Chondrocyte (in vitro differentiated cells): ENCODE results near the gene SLC49A4. TPM values are rescaled to one million over a fixed set of nuclear protein-coding genes. Genes with fewer than 3 reads are reported as not detected.

Experiments used
- DNase-seq: peaks from one replicate; pipeline ENCODE4 v3.0.0; 2021; ENCODE audit warnings: mixed read lengths, low spot score
- H3K27ac Mint-ChIP-seq: one replicate; pipeline ENCODE4 v1.8.0; 2021; ENCODE audit warnings: mild to moderate bottlenecking, moderate library complexity, mixed read lengths; ENCODE audit not compliant: unreplicated experiment
- H3K27me3 Mint-ChIP-seq: 2 replicates; pipeline ENCODE4 v1.8.0; 2021; ENCODE audit warnings: low read depth, mixed read lengths
- H3K36me3 Mint-ChIP-seq: 2 replicates; pipeline ENCODE4 v1.8.0; 2021; ENCODE audit warnings: low read depth, mixed read lengths
- H3K4me1 Mint-ChIP-seq: 2 replicates; pipeline ENCODE4 v1.8.0; 2021; ENCODE audit warnings: low read depth, mild to moderate bottlenecking, mixed read lengths
- H3K4me3 Mint-ChIP-seq: one replicate; pipeline ENCODE4 v1.8.0; 2021; ENCODE audit warnings: mild to moderate bottlenecking, moderate library complexity, mixed read lengths; ENCODE audit not compliant: unreplicated experiment
- H3K9me3 Mint-ChIP-seq: 2 replicates; pipeline ENCODE4 v1.8.0; 2021; ENCODE audit warnings: low read depth, mixed read lengths
- total RNA-seq: library from RNA; stranded (reverse); gene quantifications from 3 replicates; pipeline ENCODE4 v1.2.1, GENCODE V29; 2021
- TF ChIP-seq, protein P1 (sequence below): fragments of 200-600 bp; sonication (generic); IDR thresholded peaks from 2 replicates; pipeline ENCODE4 v1.5.0; 2021; ENCODE audit warnings: antibody characterized with exemption, mild to moderate bottlenecking, moderate library complexity

Gene SLC49A4
- total RNA-seq, 1 donor from 2014 or later = 15.1 TPM

DNA sequence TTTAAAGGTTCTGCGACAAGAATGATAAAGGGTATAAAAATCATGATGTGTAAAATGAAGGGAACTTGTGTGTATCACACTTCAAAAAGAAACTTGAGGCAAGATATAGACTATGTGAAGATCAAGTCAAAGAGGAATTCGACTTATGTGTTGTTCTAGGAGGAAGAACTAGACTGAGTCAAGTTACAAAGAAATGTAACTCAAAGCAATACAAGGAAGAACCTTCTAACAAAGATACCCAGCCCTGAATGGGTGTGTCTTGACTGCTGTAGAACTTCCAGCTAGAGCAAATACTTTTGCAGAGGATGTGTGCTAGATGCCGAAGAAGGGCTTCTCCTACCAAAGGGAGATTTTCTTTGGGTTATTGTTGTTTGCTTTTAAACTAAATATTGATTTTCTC, 2.4 kb downstream of the SLC49A4 start:
- no peak overlapping the region for H3K4me3 Mint-ChIP-seq
- DNase-seq = no peak

DNA sequence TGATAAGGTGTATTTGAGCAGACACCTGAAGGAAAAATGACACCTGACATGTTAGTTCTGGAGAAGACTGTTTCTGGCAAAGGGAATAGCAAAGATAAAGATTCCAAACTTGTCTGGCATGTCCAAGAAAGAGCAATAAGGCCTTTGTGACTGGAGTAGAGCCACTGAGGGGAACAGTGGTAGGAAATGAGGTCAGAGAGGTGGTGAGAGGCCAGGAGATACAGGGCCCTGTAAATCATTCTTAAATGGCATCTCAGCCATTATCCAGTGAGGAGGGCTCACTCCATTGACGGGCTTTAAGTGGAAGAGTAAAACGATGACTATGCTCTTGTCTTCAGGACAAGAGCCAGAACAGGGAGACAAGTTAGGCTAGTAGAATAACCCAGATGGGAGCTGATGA, 4.5 kb downstream of the SLC49A4 start:
- Mint-ChIP-seq H3K27ac (no peak overlapping the region), H3K4me1 (peaks cover 23% of the 10 kb centered on the region), H3K9me3 (no peaks in the 10 kb centered on the region), H3K27me3 (no peaks in the 10 kb centered on the region), H3K36me3 (peaks cover 1% of the 10 kb centered on the region), H3K4me3 (no peak overlapping the region)
- TF ChIP-seq, protein P1, sequence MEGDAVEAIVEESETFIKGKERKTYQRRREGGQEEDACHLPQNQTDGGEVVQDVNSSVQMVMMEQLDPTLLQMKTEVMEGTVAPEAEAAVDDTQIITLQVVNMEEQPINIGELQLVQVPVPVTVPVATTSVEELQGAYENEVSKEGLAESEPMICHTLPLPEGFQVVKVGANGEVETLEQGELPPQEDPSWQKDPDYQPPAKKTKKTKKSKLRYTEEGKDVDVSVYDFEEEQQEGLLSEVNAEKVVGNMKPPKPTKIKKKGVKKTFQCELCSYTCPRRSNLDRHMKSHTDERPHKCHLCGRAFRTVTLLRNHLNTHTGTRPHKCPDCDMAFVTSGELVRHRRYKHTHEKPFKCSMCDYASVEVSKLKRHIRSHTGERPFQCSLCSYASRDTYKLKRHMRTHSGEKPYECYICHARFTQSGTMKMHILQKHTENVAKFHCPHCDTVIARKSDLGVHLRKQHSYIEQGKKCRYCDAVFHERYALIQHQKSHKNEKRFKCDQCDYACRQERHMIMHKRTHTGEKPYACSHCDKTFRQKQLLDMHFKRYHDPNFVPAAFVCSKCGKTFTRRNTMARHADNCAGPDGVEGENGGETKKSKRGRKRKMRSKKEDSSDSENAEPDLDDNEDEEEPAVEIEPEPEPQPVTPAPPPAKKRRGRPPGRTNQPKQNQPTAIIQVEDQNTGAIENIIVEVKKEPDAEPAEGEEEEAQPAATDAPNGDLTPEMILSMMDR = no peak
- no peak for DNase-seq

More for the DNA sequence above, 2.4 kb downstream of the SLC49A4 start:
- Mint-ChIP-seq H3K27ac (peak overlapping the region; percentile 34), H3K4me1 (peaks cover 36% of the 10 kb centered on the region), H3K27me3 (no peaks in the 10 kb centered on the region), H3K36me3 (no peaks in the 10 kb centered on the region), H3K9me3 (no peaks in the 10 kb centered on the region)
- TF ChIP-seq, protein P1 = no peak

DNA sequence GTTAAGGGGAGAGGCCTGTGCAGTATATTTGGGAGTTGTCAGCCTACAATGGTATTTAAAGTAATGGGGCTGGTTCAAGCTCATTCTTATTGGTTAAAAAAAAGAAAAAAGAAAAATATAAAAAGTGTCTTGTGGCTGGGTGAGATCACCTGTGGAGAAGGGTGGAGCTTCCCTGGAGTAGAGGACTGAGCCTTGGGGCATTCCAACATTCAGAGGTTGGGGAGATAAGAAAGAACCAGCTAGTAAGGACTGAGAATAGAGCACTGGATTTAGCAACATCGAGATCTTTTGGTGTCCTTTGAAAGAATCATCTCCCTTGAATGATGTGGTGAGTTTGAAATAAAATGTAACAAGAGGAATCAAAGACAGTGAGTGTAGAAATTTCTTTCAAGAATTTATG, 5.2 kb downstream of the SLC49A4 start:
- TF ChIP-seq, protein P1 = no peak
- no peak for DNase-seq
- Mint-ChIP-seq H3K9me3 (no peaks in the 10 kb centered on the region), H3K4me3 (no peak overlapping the region), H3K4me1 (peaks cover 20% of the 10 kb centered on the region), H3K27ac (no peak overlapping the region), H3K27me3 (no peaks in the 10 kb centered on the region), H3K36me3 (peaks cover 1% of the 10 kb centered on the region)

DNA sequence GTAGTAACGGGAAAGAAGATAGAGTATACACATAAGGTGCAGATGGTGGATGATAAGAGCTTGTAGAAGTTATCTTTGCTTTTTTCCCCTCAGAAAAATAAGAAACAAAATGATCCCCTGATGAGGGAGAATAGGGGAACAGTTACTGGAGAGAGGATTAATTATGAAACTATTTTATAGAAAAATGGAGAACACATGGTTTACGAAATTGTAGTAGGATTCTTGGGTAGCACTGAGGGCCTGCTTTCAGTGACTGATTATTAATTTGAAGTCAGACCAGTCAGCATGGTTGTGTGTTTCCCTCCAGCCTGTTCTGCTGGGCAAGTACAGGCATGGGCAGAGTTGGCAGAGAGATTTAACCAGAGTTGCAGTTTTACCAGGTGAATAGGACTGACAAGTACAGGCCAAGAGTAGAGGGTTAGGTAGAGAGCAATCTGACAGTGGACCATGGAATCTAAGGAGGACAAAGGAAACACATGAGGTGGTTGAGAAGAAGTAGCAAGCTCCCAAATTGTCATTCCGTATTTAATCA, 5.9 kb downstream of the SLC49A4 start:
- Mint-ChIP-seq H3K27me3 (no peaks in the 10 kb centered on the region), H3K4me1 (peaks cover 17% of the 10 kb centered on the region), H3K27ac (no peak overlapping the region), H3K36me3 (peaks cover 1% of the 10 kb centered on the region), H3K9me3 (no peaks in the 10 kb centered on the region), H3K4me3 (no peak overlapping the region)
- TF ChIP-seq, protein P1 = no peak
- DNase-seq = no peak

DNA sequence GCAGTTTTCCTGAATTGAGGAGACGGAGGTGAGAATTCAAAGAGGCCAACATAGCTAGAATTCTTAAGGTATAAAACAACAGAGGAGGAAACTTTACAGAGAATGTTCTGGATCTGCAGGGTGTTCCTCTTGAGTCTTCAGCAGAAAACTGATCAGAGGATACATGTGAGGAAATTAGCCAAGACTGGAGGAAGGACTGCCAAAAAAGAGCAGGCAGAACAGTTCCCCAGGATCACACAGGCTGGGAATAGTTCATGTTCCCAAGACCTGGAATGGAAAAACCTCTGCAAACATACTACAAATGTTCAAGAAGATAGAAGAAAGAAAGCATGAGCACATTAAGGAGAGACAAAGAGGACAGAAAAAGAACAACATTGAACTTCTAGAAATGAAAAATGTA, 7.5 kb downstream of the SLC49A4 start:
- H3K9me3 Mint-ChIP-seq = no peaks in the 10 kb centered on the region
- no peak overlapping the region for H3K4me3 Mint-ChIP-seq
- peaks cover 3% of the 10 kb centered on the region for H3K4me1 Mint-ChIP-seq
- no peak overlapping the region for H3K27ac Mint-ChIP-seq
- peaks cover 1% of the 10 kb centered on the region for H3K36me3 Mint-ChIP-seq
- DNase-seq = no peak
- TF ChIP-seq, protein P1 = no peak
- H3K27me3 Mint-ChIP-seq = no peaks in the 10 kb centered on the region
